GF-D8 (cell line): ENCODE results near the gene TOM1L2.
A peak's percentile ranks its signal among the peaks of the same experiment; 100 is the strongest.

Experiments
- DNase-seq: peaks from one replicate; lab custom pipeline; 2025; lab: John Stamatoyannopoulos, UW

The TOM1L2 gene

GRCh38 chr17:17847726-17848125, 124.5 kb downstream of the TOM1L2 start:
- DNase-seq, result no peak

- DNase-seq, result no peak
Observed at GRCh38 chr17:17847118-17847689, 125.0 kb downstream of the TOM1L2 start.

- DNase-seq, result no peak
Observed at GRCh38 chr17:17846645-17847044, 125.6 kb downstream of the TOM1L2 start.

- no peak for DNase-seq
Observed at GRCh38 chr17:17846003-17846402, 126.2 kb downstream of the TOM1L2 start.

GRCh38 chr17:17845046-17845775, 127.0 kb downstream of the TOM1L2 start:
- DNase-seq, result no peak

- DNase-seq, result no peak
Observed at GRCh38 chr17:17844500-17844899, 127.7 kb downstream of the TOM1L2 start.

GRCh38 chr17:17844079-17844478, 128.1 kb downstream of the TOM1L2 start:
- DNase-seq, result no peak

- DNase-seq, result no peak
Observed at GRCh38 chr17:17843096-17843495, 129.1 kb downstream of the TOM1L2 start.

GRCh38 chr17:17842111-17842876, 129.9 kb downstream of the TOM1L2 start:
- no peak for DNase-seq

GRCh38 chr17:17841601-17842025, 130.6 kb downstream of the TOM1L2 start:
- DNase-seq, result no peak

- no peak for DNase-seq
Observed at GRCh38 chr17:17840751-17841591, 131.2 kb downstream of the TOM1L2 start.

GRCh38 chr17:17839791-17840707, 132.2 kb downstream of the TOM1L2 start:
- DNase-seq, result peak; percentile 11

GRCh38 chr17:17837966-17838962, 133.9 kb downstream of the TOM1L2 start:
- DNase-seq, result peak; percentile 32

- no peak for DNase-seq
Observed at GRCh38 chr17:17837380-17837821, 134.8 kb downstream of the TOM1L2 start.

GRCh38 chr17:17836818-17837379, 135.3 kb downstream of the TOM1L2 start, which contains the start of gene SREBF1:
SREBF1 (minus strand) TSS chr17:17836986; CDS start chr17:17836817, 169 bp downstream.
- peak; percentile 7 for DNase-seq

GRCh38 chr17:17836250-17836817, 135.9 kb downstream of the TOM1L2 start:
- peak; percentile 61 for DNase-seq

GRCh38 chr17:17835415-17836249, 136.6 kb downstream of the TOM1L2 start:
- DNase-seq, result no peak

GRCh38 chr17:17834974-17835373, 137.2 kb downstream of the TOM1L2 start:
- DNase-seq, result no peak
